ENCODE measurements around the gene ENPP3.

The ENPP3 gene

DNA sequence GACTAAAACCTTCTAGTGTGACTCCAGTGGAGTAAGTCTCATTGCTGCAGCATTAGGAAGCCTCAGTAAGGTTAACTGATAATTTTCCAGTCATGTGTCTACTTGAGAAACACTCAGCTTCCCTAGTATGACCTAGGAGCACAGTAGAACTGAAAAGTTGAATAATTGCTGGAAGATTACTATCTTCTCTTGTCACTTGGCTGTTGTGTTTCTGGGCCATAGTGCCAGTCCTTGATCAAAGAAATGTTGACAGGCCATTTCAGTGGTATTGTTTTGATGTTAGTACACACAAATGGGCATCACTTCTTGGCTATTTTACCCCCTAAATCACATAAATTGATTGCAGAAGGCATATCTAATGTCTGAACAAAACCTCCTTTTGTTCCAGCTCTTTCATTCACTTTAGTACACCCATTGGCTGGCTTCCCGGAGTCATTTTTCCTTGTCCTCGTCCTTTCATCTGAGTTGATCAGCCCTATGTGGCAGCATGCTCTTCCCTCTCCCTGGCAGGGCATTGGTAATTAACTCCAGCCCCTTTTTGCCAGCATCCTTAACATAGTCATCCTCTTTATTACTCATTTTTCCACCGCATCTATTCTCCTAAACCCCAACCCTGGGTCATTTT, 6.0 kb downstream of the ENPP3 start:
- no peak for DNase-seq

DNA sequence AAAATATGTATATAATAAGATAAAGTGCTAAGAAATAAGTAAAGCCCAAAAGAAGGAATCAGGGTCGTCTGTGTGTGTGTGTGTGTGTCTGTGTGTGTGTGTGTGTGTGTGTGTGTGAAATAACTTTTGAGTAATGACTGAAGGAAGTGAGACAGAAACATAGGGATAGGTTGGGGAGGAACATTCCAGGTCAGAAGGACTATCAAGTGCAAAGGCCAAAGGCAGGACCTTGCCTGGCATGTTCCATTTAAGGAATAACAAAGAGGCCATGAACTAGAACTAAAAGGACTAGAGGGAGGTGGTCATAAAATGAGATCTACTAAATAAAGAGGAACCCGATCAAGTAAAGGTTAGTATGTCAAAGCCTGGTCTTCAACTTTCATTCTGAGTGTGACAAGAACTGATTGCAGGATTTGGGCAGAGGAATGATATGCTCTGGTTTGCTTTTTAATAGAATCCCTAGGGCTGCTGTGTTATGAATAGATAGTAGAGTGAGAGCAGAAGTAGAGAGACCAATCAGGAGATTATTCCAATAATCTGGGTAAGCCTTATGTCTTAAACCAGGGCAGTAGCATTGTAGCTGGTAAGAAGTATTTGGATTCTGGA, 6.9 kb downstream of the ENPP3 start:
- no peak for DNase-seq

GRCh38 chr6:131644921-131645320, 7.8 kb downstream of the ENPP3 start:
- no peak for DNase-seq

DNA sequence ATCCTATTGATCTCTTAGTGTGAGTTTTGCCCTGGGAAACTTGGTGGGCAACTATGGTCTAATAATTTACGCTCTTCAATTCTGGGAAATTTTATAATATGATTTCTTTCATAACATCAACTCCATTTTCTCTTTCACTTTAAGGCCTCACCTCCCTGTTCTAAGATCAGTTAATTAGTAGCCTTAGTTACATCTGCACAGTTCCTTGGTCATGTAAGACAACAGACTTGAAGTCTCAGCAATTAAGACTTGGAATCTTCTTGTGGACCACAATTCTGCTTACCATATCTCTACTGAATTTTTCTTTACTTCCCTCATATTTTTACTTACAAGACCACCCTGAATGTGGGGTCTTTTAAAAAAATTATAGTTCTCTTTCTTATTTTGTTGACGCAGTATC, 8.7 kb downstream of the ENPP3 start:
- no peak for DNase-seq

- DNase-seq, result no peak
Observed at GRCh38 chr6:131646249-131646670, 9.2 kb downstream of the ENPP3 start.

- no peak for DNase-seq
Observed at GRCh38 chr6:131651782-131652181, 14.7 kb downstream of the ENPP3 start.

GRCh38 chr6:131652472-131652871, 15.4 kb downstream of the ENPP3 start:
- no peak for DNase-seq

DNA sequence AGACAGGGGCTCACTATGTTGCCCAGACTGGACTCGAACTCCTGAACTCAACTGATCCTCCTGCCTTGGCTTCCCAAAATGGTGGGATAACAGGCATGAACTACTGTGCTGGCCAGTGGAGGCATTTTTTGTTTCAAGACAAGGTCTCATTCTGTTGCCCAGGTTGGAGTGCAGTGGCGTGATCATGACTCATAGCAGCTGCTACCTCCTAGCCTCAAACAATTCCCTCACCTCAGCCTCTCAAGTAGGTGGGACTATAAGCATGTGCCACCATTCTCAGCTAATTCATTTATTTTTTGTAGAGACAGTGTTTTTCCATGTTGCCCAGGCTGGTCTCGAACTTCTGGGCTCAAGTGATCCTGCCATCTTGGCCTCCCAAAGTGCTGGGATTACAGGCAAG, 17.2 kb downstream of the ENPP3 start:
- no peak for DNase-seq

- DNase-seq, result no peak
Observed at GRCh38 chr6:131655387-131655786, 18.3 kb downstream of the ENPP3 start.

DNA sequence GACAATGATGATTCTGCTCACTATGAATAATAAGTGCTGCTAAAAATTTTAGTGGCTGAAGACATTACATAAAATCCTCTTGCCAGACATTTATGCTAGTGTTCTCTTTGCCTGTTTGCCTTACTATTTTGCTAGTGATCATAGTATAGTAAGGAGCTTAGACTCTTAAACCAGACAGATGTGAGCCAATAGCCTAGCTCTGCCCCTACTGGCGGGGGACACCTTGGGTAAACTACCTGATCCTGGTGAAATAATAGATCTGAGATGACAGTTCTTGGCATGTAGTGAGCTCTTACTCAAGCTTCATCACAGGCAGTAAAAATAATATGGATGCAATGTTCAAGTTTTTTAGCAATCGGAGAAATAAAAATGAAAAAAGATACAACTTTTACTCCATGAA, 18.8 kb downstream of the ENPP3 start:
- DNase-seq, result no peak

- no peak for DNase-seq
Observed at GRCh38 chr6:131656667-131657066, 19.6 kb downstream of the ENPP3 start.

GRCh38 chr6:131657222-131657621, 20.1 kb downstream of the ENPP3 start:
- DNase-seq, result no peak

DNA sequence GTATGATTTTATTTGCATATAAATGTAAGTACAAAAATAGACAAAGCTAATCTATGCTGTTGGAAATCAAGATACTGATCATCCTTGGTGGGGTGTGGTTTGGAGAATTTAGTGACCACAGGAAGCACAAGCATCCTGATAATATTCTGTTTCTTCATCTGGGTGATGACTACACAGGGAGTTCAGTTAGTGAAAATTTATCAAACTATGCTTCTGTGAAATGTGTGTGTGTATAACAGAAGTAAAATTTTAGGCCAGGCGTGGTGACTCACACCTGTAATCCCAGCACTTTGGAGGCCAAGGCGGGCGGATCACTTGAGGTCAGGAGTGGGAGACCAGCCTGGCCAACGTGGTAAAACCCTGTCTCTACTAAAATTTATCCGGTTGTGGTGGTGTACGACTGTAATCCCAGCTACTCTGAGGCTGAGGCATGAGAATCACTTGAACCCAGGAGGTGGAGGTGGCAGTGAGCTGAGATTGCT, 20.6 kb downstream of the ENPP3 start:
- DNase-seq, result no peak

DNA sequence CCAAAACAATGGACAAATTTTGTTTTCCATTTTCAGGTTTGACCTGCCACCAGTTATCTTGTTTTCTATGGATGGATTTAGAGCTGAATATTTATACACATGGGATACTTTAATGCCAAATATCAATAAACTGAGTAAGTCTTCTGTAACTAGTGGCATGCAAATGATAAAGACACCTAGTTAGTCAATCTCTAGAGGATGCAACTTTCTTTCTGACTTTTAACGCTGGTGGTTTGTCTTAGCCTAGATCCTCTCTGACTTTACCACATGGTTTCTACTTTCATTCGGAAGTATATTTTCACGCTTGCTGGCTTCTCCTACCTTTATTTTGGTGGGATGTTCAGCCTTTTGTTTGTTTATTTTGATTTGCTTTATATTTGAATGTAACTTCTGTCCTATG, 21.2 kb downstream of the ENPP3 start:
- no peak for DNase-seq

- DNase-seq, result no peak
Observed at GRCh38 chr6:131660195-131660594, 23.1 kb downstream of the ENPP3 start.

DNA sequence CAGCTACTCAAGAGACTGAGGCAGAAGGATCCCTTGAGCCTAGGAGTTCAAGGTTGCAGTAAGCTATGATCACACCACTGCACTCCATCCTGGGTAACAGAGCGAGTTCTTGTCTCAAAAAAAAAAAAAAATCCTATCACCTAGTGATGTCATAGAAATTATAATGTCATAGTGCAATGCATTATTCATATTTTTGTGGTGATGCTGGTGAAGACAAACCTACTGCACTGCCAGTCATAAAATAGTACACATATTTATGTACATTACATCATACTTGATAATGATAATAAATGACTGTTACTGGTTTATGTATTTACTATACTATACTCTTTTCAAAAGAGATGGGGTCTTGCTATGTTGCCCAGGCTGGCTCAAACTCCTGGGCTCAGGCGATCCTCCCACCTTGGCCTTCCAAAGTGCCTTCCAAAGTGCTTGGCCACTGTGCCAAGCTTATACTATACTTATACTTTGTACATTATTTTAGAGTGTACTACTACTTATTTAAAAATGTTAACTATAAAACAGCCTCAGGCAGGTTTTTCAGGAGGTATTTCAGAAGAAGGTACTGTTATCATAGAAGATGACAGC, 26.6 kb downstream of the ENPP3 start:
- DNase-seq, result no peak

- DNase-seq, result no peak
Observed at GRCh38 chr6:131669891-131670290, 32.8 kb downstream of the ENPP3 start.

DNA sequence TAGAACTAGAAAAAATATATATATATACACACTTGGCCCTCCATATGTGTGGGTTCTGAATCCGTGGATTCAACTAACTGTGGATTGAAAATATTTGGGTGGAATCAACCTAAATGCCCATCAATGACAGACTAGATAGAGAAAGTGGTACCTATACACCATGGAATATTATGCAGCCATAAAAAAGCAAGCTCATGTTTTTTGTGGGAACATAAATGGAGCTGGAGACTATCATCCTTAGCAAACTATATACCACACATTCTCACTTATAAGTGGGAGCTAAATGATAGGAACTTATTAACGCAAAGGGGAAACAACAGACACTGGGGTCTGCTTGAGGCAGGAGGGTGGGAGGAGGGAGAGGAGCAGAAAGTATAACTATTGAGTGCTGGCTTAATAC, 36.1 kb downstream of the ENPP3 start:
- DNase-seq, result no peak

- DNase-seq, result no peak
Observed at GRCh38 chr6:131678442-131678841, 41.3 kb downstream of the ENPP3 start.

DNA sequence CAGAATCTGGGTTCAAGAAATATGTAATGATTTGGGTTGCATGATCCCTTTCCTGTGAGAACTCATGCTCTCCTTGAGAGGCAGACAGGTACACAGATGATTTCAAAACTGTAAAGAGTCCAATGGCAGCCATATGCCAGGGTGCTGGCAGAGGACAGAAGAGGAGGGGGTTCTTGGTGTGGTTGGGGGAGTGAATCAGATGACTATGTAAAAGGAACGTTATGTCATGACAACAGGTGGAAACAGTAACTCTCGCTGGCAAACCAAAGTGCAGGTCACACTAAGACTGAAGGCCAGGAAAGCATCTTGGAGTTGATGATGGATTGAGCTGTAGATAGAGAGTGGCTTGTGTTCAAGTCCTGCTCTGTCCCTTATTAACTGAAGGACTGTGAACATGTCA, 43.8 kb downstream of the ENPP3 start:
- no peak for DNase-seq

DNA sequence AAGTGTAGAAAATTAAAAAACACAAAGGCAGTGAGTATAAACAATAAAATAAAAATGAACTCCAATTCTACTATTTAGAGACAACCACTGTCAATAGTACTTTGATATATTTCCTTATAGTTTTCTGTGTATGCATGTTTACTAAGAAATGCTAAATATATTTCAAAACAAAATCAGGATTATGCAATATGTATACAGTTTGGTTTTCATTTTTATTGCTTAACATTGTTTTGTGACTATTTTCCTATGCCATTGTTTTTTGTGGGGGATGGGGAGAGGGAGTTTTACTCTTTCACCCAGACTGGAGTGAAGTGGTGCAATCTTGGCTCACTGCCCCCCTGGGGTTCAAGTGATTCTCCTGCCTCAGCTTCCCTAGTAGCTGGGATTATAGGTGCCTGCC, 44.5 kb downstream of the ENPP3 start:
- no peak for DNase-seq

GRCh38 chr6:131682442-131682841, 45.3 kb downstream of the ENPP3 start:
- DNase-seq, result no peak

GRCh38 chr6:131683479-131683878, 46.4 kb downstream of the ENPP3 start:
- no peak for DNase-seq

- no peak for DNase-seq
Observed at GRCh38 chr6:131685266-131685780, 48.2 kb downstream of the ENPP3 start.
